Vagina (tissue), 2 donors: ENCODE results near the gene SH3BP5. TPM values are rescaled to one million over a fixed set of nuclear protein-coding genes. Genes with fewer than 3 reads are reported as not detected.

ENCODE experiments used
- DNase-seq, 2 donors: peaks; one replicate each; pipeline ENCODE4 v3.0.0-alpha.2; 2017; ENCODE audit errors: extremely low spot score in 2 of 2
- H3K27ac ChIP-seq: fragments of 200-600 bp; sonication (generic); one replicate; pipeline ENCODE4 v1.5.1; 2019
- H3K27me3 ChIP-seq: fragments of 200-600 bp; sonication (generic); one replicate; pipeline ENCODE4 v1.5.1; 2019
- H3K36me3 ChIP-seq, 2 donors: fragments of 200-600 bp; sonication (generic); one replicate each; pipeline ENCODE4 v1.5.1; 2017 to 2019
- H3K4me1 ChIP-seq: fragments of 200-600 bp; sonication (generic); one replicate; pipeline ENCODE4 v1.5.1; 2019
- H3K4me3 ChIP-seq, 2 donors: fragments of 200-600 bp; sonication (generic); 1 replicate in 1 of 2; 2 replicates in 1 of 2; pipeline ENCODE4 v1.5.1; 2016 to 2019
- H3K9me3 ChIP-seq: fragments of 200-600 bp; sonication (generic); one replicate; pipeline ENCODE4 v1.5.1; 2019
- POLR2A ChIP-seq, 2 donors: fragments of 450-650 bp; IDR thresholded peaks; one replicate each; pipeline ENCODE4 v1.6.1; 2017; ENCODE audit warnings: antibody characterized with exemption in 2 of 2, mild to moderate bottlenecking in 2 of 2, moderate library complexity in 2 of 2
- POLR2AphosphoS5 ChIP-seq, 2 donors: sonication (generic); formaldehyde crosslinking; IDR thresholded peaks; one replicate each; pipeline ENCODE4 v1.9.0; 2017; ENCODE audit warnings: antibody characterized with exemption in 2 of 2, mild to moderate bottlenecking in 2 of 2, low read depth in 1 of 2; ENCODE audit not compliant: insufficient read depth in 1 of 2
- intact Hi-C: fragments of 100-400 bp; cut with DNase I; formaldehyde crosslinking; loops from one replicate; pipeline ENCODE4 v1.15.1; 2023
- total RNA-seq: library from RNA; depleted of rRNA; stranded (reverse); fragments of >200 nt; gene quantifications from one replicate; pipeline ENCODE4 v1.2.3, GENCODE V29; 2016
- TF ChIP-seq, protein P1 (sequence below), 3 experiments: fragments of 450-650 bp in 2 of 3; fragments of 200-600 bp in 1 of 3; sonication (generic) in 1 of 3; IDR thresholded peaks; one replicate each; pipeline ENCODE4 v1.5.1; 2017 to 2019; ENCODE audit warnings: antibody characterized with exemption in 3 of 3, mild to moderate bottlenecking in 2 of 3, moderate library complexity in 2 of 3

SH3BP5 gene
- total RNA-seq, 1 donor from 2014 or later = 78.6 TPM

DNA sequence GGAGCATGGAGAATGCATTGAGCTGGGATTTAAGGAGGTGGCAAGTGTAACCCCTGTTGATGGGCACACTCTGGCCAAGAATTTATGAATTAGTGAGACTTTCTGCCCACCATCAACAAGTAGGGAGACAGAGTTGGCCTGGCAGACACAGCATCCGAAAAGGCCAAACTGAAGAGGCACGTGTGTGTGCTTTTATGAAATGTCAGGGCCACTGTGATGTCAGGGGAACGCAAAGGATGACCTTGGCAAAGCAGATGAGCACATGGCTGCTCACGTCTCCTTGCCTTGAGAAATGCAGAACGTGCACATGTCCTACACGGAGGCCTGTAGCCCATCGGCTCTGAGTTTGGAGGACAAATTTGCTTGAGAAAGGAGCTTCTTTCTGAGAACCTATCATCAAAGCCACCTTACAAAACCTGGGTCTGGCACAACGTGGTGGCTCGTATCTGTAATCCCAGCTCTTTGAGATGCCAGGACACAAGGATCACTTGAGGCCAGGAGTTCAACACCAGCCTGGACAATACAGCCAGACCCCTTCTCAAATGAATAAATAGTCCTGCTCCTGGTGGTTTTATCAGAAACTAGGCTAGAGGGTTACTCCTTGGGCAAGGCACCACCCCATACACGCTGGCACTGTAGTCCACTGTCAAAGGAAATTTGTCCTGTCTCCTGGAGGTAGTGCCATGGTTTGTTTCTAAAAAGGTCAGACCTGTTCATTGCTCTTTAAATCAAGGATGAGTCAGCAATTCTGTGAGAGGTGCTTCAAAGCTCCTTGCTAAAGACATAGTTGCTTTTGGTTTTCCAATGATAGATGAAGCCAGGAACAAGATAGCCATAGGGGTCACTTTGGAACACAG is 941 bp upstream of the SH3BP5 start:
- H3K27me3 ChIP-seq = no peaks in the 10 kb centered on the region
- TF ChIP-seq, protein P1, sequence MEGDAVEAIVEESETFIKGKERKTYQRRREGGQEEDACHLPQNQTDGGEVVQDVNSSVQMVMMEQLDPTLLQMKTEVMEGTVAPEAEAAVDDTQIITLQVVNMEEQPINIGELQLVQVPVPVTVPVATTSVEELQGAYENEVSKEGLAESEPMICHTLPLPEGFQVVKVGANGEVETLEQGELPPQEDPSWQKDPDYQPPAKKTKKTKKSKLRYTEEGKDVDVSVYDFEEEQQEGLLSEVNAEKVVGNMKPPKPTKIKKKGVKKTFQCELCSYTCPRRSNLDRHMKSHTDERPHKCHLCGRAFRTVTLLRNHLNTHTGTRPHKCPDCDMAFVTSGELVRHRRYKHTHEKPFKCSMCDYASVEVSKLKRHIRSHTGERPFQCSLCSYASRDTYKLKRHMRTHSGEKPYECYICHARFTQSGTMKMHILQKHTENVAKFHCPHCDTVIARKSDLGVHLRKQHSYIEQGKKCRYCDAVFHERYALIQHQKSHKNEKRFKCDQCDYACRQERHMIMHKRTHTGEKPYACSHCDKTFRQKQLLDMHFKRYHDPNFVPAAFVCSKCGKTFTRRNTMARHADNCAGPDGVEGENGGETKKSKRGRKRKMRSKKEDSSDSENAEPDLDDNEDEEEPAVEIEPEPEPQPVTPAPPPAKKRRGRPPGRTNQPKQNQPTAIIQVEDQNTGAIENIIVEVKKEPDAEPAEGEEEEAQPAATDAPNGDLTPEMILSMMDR (IDR thresholded peaks at IDR 0.05) = no peak
- TF ChIP-seq POLR2A (IDR thresholded peaks at IDR 0.05) = no peak
- no peak for TF ChIP-seq POLR2AphosphoS5 (IDR thresholded peaks at IDR 0.05; ENCODE audit: insufficient read depth in 1 of 2, low read depth in 1 of 2)
- intact Hi-C loops = loop anchor here (2.0 kb wide), 2 partner anchors 45 to 71 kb away; no protein-coding TSS in a partner anchor
- H3K27ac ChIP-seq = peak overlapping the region; percentile 95
- H3K4me3 ChIP-seq = peak overlapping the region; percentile 79 to 87
- H3K4me1 ChIP-seq = peaks cover 31% of the 10 kb centered on the region
- no peaks in the 10 kb centered on the region for H3K9me3 ChIP-seq
- DNase-seq = no peak
- no peaks in the 10 kb centered on the region for H3K36me3 ChIP-seq

DNA sequence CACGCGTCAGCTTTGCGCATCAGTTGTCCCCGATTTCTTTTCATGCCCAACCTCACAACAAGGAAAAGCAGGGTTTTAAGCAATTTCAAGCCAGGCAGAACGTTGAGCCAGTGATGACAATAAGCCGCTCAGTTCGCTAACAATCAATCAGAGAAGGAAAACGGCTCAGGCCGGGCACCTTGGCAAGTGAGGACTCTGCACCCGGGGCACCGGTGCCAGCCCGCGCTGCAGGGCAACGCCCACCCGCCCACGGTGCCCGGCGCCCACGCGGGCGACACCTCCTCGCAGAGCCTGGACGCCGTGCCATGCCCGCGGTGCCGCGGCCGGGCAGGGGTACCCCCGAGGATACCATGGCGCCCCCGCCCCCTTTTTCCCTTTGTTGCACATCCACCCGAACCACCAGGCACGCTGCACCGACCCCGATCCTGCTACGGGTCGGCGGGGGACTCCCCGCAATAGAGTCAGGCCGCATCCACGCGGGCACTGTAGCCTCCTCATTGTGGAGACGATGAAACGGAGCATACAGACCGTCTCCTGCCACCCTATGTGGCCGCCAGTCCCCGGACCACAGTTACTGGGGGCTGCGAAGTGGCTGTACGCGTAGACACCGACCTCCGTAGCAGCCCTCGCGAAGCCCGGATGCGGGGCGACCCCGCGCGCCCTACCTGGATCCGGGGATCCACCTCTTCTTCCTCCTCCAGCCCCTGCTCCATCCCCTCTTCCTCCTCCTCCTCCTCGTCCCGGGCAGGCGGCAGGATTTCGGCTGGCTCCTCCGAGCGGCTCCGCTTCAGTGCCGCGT is 581 bp downstream of the SH3BP5 start:
- peaks cover 46% of the 10 kb centered on the region for H3K4me1 ChIP-seq

DNA sequence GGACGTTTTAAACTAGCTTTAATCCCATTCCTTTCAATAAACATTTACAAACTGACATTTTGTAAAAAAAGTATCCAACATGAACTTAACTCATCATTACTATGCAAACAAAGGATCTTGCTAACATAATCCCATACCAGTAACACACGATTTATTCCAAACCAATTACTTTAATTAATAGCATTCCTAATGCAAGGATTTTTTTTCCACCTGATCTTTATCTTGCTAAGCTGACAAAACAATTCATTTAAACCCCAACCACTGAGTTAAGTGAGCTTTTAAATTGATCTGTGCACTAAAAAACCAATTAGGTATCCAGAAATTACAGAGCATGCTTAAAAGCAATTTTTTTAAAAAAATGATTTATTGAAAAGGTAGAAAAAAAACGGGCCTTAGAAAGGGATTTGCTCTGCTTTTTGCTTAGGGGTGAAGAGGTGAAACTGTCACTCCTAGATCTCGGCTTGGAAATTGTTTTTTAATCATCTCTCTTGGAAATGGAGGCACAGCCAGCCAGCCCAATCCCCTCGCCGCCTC is 1.2 kb downstream of the SH3BP5 start:
- intact Hi-C loops = loop anchor here (2.0 kb wide), 1 partner anchor 62 kb away; no protein-coding TSS in a partner anchor
- Histone ChIP-seq H3K4me3 (peak overlapping the region; percentile 79 to 87), H3K36me3 (no peaks in the 10 kb centered on the region), H3K27ac (peak overlapping the region; percentile 95), H3K27me3 (no peaks in the 10 kb centered on the region), H3K4me1 (peaks cover 52% of the 10 kb centered on the region), H3K9me3 (no peaks in the 10 kb centered on the region)
- TF ChIP-seq POLR2AphosphoS5 (IDR thresholded peaks at IDR 0.05; ENCODE audit: insufficient read depth in 1 of 2, low read depth in 1 of 2) (no peak), POLR2A (IDR thresholded peaks at IDR 0.05) (no peak)
- TF ChIP-seq, protein P1 (IDR thresholded peaks at IDR 0.05) = no peak
- no peak for DNase-seq

More for the DNA sequence above, 581 bp downstream of the SH3BP5 start:
- DNase-seq = no peak
- Histone ChIP-seq H3K9me3 (no peaks in the 10 kb centered on the region), H3K4me3 (peak overlapping the region; percentile 79 to 87), H3K36me3 (no peaks in the 10 kb centered on the region), H3K27me3 (no peaks in the 10 kb centered on the region), H3K27ac (peak overlapping the region; percentile 95)
- TF ChIP-seq POLR2AphosphoS5 (IDR thresholded peaks at IDR 0.05; ENCODE audit: insufficient read depth in 1 of 2, low read depth in 1 of 2) = no peak
- TF ChIP-seq, protein P1 (IDR thresholded peaks at IDR 0.05) = no peak
- intact Hi-C loops = loop anchor here (2.0 kb wide), 3 partner anchors 47 to 69 kb away; no protein-coding TSS in a partner anchor

DNA sequence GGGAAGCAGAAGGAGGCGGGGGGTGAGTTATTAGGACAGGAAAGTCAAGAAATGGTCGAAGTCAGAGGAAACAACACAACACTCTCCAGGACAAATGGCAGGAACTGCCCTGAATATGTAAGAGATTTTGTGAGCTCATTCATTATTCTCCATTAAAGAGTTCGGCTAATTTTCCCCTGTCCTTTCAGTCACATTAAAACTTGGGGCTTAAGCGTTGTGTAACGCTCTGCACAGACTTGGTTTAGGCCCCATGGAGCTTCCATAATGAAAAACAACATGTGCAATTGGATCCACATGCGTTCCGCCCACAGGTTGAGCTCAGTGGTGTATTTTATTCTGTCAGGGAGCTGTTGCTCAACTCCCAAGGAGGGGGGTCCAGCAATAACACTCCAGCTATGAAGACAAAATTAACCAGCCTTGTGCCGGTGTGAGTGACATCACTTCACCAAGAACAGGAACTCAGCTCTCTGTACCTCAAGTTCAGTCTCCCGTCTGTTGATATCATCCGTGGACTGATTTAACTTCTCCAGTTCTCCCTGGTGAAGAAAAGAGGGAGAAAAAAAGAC is 2.3 kb downstream of the SH3BP5 start:
- intact Hi-C loops = loop anchor here (2.0 kb wide), 1 partner anchor 61 kb away; no protein-coding TSS in a partner anchor
- DNase-seq = peak in 1 of 2 donors; percentile 97
- H3K4me3 ChIP-seq = peak overlapping the region; percentile 79 to 87

More for the DNA sequence above, 2.3 kb downstream of the SH3BP5 start:
- H3K4me1 ChIP-seq = peaks cover 63% of the 10 kb centered on the region
- H3K9me3 ChIP-seq = no peaks in the 10 kb centered on the region
- H3K27ac ChIP-seq = peak overlapping the region; percentile 95
- H3K36me3 ChIP-seq = no peaks in the 10 kb centered on the region
- TF ChIP-seq, protein P1 (IDR thresholded peaks at IDR 0.05) = no peak
- TF ChIP-seq POLR2AphosphoS5 (IDR thresholded peaks at IDR 0.05; ENCODE audit: insufficient read depth in 1 of 2, low read depth in 1 of 2) (peak; percentile 30 to 81), POLR2A (IDR thresholded peaks at IDR 0.05) (peak in 1 of 2 donors; percentile 17)
- no peaks in the 10 kb centered on the region for H3K27me3 ChIP-seq
